ENCODE results near the gene GOLGA8N. TPM values are rescaled to one million over a fixed set of nuclear protein-coding genes. Genes with fewer than 3 reads are reported as not detected.
A peak's percentile ranks its signal among the peaks of the same experiment; 100 is the strongest.

The GOLGA8N gene
- total RNA-seq, 1 experiment from 2014 or later, result 2.4 TPM

DNA sequence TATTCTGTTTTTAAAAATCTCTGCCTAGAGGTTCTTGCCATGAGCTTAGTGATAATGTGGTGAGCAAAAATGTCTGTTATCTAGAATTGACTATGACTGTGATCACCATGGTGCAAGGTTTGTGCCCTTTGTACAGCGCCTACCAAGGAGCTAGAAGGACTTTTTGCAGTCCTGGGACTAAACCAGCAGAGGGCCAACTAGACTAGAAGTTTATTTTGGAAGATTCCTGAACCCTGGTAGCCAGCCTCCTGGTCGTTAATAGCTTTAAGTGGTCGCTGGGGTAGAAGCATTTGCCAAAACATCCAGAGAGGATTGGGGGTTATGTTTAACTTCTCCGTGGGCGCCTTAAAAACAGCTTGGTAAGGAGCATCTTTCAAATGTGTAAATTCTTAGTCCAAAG lies 56.1 kb downstream of the GOLGA8N start:
- CTCF ChIA-PET, result interaction anchor here (1.0 to 3.2 kb wide), 10 partner anchors 10 to 483 kb away, joined by 3 to 19 read pairs (median 6); no protein-coding TSS in a partner anchor
- RAD21 ChIA-PET (ENCODE audit: low non-redundant PET in 1 of 2, low total read pairs in 2 of 2, uncharacterized antibody in 2 of 2, unreplicated experiment in 2 of 2), result no interaction called here
- H3K9me2 ChIP-seq (ENCODE audit: insufficient read depth), result no peaks in the 10 kb centered on the region
- no peak overlapping the region for H3K4me3 ChIP-seq (replicated peaks in 1 of 2; ENCODE audit: low read depth in 1 of 2, low read length in 2 of 2)
- TF ChIP-seq POLR2A (IDR thresholded peaks at IDR 0.05; ENCODE audit: borderline replicate concordance, extremely low read depth, insufficient read depth, insufficient read length), result no peak
- TF ChIP-seq, protein P1, sequence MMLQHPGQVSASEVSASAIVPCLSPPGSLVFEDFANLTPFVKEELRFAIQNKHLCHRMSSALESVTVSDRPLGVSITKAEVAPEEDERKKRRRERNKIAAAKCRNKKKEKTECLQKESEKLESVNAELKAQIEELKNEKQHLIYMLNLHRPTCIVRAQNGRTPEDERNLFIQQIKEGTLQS (IDR thresholded peaks at IDR 0.05), result no peak
- TF ChIP-seq EGR1 (IDR thresholded peaks at IDR 0.05; ENCODE audit: low read depth), result no peak
- no peak for TF ChIP-seq EZH2phosphoT487 (IDR thresholded peaks at IDR 0.05; ENCODE audit: borderline replicate concordance)
- TF ChIP-seq RAD21 (IDR thresholded peaks at IDR 0.05; ENCODE audit: low read depth), result peak; percentile 12; the same call in 1 of the 2 replicates
- TF ChIP-seq, protein P2, sequence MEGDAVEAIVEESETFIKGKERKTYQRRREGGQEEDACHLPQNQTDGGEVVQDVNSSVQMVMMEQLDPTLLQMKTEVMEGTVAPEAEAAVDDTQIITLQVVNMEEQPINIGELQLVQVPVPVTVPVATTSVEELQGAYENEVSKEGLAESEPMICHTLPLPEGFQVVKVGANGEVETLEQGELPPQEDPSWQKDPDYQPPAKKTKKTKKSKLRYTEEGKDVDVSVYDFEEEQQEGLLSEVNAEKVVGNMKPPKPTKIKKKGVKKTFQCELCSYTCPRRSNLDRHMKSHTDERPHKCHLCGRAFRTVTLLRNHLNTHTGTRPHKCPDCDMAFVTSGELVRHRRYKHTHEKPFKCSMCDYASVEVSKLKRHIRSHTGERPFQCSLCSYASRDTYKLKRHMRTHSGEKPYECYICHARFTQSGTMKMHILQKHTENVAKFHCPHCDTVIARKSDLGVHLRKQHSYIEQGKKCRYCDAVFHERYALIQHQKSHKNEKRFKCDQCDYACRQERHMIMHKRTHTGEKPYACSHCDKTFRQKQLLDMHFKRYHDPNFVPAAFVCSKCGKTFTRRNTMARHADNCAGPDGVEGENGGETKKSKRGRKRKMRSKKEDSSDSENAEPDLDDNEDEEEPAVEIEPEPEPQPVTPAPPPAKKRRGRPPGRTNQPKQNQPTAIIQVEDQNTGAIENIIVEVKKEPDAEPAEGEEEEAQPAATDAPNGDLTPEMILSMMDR (IDR thresholded peaks at IDR 0.05 in 2 of 3, conservative IDR thresholded peaks at IDR 0.05 in 1 of 3; ENCODE audit: borderline replicate concordance in 1 of 3, insufficient read depth in 1 of 3, low read depth in 2 of 3, low read length in 2 of 3), result peak in 2 of 3 experiments; percentile 34 to 49; a peak in 3 of 6 replicates
- no peak for TF ChIP-seq YY1 (IDR thresholded peaks at IDR 0.05; ENCODE audit: extremely low read depth, insufficient replicate concordance, low read depth, low read length)
- TF ChIP-seq ZNF274 (IDR thresholded peaks at IDR 0.05; ENCODE audit: low read depth, low read length), result no peak
- TF ChIP-seq, protein P3, sequence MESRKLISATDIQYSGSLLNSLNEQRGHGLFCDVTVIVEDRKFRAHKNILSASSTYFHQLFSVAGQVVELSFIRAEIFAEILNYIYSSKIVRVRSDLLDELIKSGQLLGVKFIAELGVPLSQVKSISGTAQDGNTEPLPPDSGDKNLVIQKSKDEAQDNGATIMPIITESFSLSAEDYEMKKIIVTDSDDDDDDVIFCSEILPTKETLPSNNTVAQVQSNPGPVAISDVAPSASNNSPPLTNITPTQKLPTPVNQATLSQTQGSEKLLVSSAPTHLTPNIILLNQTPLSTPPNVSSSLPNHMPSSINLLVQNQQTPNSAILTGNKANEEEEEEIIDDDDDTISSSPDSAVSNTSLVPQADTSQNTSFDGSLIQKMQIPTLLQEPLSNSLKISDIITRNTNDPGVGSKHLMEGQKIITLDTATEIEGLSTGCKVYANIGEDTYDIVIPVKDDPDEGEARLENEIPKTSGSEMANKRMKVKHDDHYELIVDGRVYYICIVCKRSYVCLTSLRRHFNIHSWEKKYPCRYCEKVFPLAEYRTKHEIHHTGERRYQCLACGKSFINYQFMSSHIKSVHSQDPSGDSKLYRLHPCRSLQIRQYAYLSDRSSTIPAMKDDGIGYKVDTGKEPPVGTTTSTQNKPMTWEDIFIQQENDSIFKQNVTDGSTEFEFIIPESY (IDR thresholded peaks at IDR 0.05; ENCODE audit: extremely low read depth, insufficient replicate concordance, low read length), result no peak
- no peak for TF ChIP-seq CBX3 (IDR thresholded peaks at IDR 0.05; ENCODE audit: low read depth)
- no peak for TF ChIP-seq TCF7L2 (IDR thresholded peaks at IDR 0.05; ENCODE audit: borderline replicate concordance, extremely low read depth, insufficient read depth, insufficient read length)
- TF ChIP-seq, protein P4, sequence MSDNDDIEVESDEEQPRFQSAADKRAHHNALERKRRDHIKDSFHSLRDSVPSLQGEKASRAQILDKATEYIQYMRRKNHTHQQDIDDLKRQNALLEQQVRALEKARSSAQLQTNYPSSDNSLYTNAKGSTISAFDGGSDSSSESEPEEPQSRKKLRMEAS (IDR thresholded peaks at IDR 0.05), result no peak
- no peaks in the 10 kb centered on the region for H3K27me3 ChIP-seq (ENCODE audit: insufficient read depth, low read length)
- H3K4me2 ChIP-seq (ENCODE audit: low read length), result no peak overlapping the region
- POLR2A ChIA-PET, result no interaction called here
- no peaks in the 10 kb centered on the region for H3K4me1 ChIP-seq (ENCODE audit: control insufficient read depth in 1 of 2, insufficient read depth in 2 of 2, low read length in 2 of 2)
- no TSS peak for BruUV-seq (replicated peaks)
- H3K27ac ChIP-seq (ENCODE audit: low read depth, low read length), result no peak overlapping the region
- no peak overlapping the region for H2AFZ ChIP-seq (ENCODE audit: low read depth, low read length, poor library complexity, severe bottlenecking)
- DNase-seq (ENCODE audit: low read depth, low spot score), result no peak
- intact Hi-C loops (cut with micrococcal nuclease), result no loop called here
- H3K79me2 ChIP-seq (ENCODE audit: insufficient read depth, low read length), result no peaks in the 10 kb centered on the region
- ATAC-seq, result peak; percentile 77
- peaks cover 4 to 9% of the 10 kb centered on the region in 2 experiments; a peak in 2 of 4 replicates for H3K36me3 ChIP-seq (ENCODE audit: control insufficient read depth in 1 of 2, insufficient read depth in 2 of 2, low read length in 2 of 2)
- H4K20me1 ChIP-seq (ENCODE audit: insufficient read depth), result no peaks in the 10 kb centered on the region
- H3K9me3 ChIP-seq (ENCODE audit: control insufficient read depth in 1 of 2, insufficient read depth in 1 of 2, low read depth in 1 of 2, low read length in 2 of 2), result no peaks in the 10 kb centered on the region
- no peak overlapping the region for H3K9ac ChIP-seq (ENCODE audit: low read length)

All from HCT116 (cell line).